IMR-90 (cell line): ENCODE data around the gene TGM4.

Experiments
- CTCF ChIP-seq: conservative IDR thresholded peaks from 2 replicates; pipeline ENCODE4 v1.5.1; 2012; ENCODE audit warnings: mild to moderate bottlenecking, low read depth, low read length, improper control_type of control experiment
- MAFK ChIP-seq: IDR thresholded peaks from 2 replicates; pipeline ENCODE4 v1.6.1; 2012; ENCODE audit warnings: low read depth, low read length, improper control_type of control experiment
- MAZ ChIP-seq: IDR thresholded peaks from 2 replicates; pipeline ENCODE4 v1.6.1; 2012; ENCODE audit warnings: low read depth, mild to moderate bottlenecking, low read length, improper control_type of control experiment, moderate library complexity, borderline replicate concordance
- MXI1 ChIP-seq: IDR thresholded peaks from 2 replicates; pipeline ENCODE4 v1.6.1; 2012; ENCODE audit warnings: low read depth, mild to moderate bottlenecking, low read length, moderate library complexity, borderline replicate concordance
- POLR2A ChIP-seq: IDR thresholded peaks from 2 replicates; pipeline ENCODE4 v1.6.1; 2012; ENCODE audit warnings: mild to moderate bottlenecking, low read depth, low read length
- RAD21 ChIP-seq: IDR thresholded peaks from 2 replicates; pipeline ENCODE4 v1.6.1; 2012; ENCODE audit warnings: low read length, improper control_type of control experiment
- RCOR1 ChIP-seq: IDR thresholded peaks from 2 replicates; pipeline ENCODE4 v1.6.1; 2012; ENCODE audit warnings: mild to moderate bottlenecking, low read length, improper control_type of control experiment; ENCODE audit not compliant: insufficient replicate concordance
- RFX5 ChIP-seq: IDR thresholded peaks from 2 replicates; pipeline ENCODE4 v1.8.0; 2012; ENCODE audit warnings: low read depth, mild to moderate bottlenecking, low read length, moderate library complexity
- SMC3 ChIP-seq: fragments of 150-350 bp; IDR thresholded peaks from 2 replicates; pipeline ENCODE4 v1.6.1; 2016; ENCODE audit warnings: low read depth, mild to moderate bottlenecking, antibody characterized with exemption, low read length, moderate library complexity
- USF2 ChIP-seq: fragments of 150-350 bp; IDR thresholded peaks from 2 replicates; pipeline ENCODE4 v1.6.1; 2017; ENCODE audit warnings: mild to moderate bottlenecking, antibody characterized with exemption, low read length, low read depth

GRCh38 chr3:44832032-44832431 is 42.4 kb upstream of the TGM4 start:
- TF ChIP-seq CTCF (no peak), POLR2A (no peak), SMC3 (no peak), RAD21 (no peak), RCOR1 (no peak), MXI1 (no peak), RFX5 (no peak), USF2 (no peak), MAFK (no peak), MAZ (no peak)
